DMS53 (cell line): ENCODE results near the gene CLSTN2.

Experiments
- DNase-seq: peaks from one replicate; lab custom pipeline; 2025; lab: John Stamatoyannopoulos, UW

Gene CLSTN2

GRCh38 chr3:140424211-140424610 is 489.2 kb downstream of the CLSTN2 start:
- DNase-seq: no peak

GRCh38 chr3:140424726-140425125 is 489.7 kb downstream of the CLSTN2 start:
- DNase-seq: no peak

- DNase-seq: no peak
These were observed 492.8 kb downstream of the CLSTN2 start for GRCh38 chr3:140427786-140428185.

- DNase-seq: no peak
These were observed 493.4 kb downstream of the CLSTN2 start for GRCh38 chr3:140428380-140428779.

GRCh38 chr3:140429791-140430190 is 494.8 kb downstream of the CLSTN2 start:
- no peak for DNase-seq

GRCh38 chr3:140430494-140430893 is 495.5 kb downstream of the CLSTN2 start:
- no peak for DNase-seq

GRCh38 chr3:140432229-140432669 is 497.3 kb downstream of the CLSTN2 start:
- no peak for DNase-seq

GRCh38 chr3:140433431-140433830 is 498.4 kb downstream of the CLSTN2 start:
- DNase-seq: no peak

- DNase-seq: no peak
These were observed 499.4 kb downstream of the CLSTN2 start for GRCh38 chr3:140434261-140434905.

GRCh38 chr3:140436421-140436820 is 501.4 kb downstream of the CLSTN2 start:
- DNase-seq: no peak

GRCh38 chr3:140438736-140439470 is 503.9 kb downstream of the CLSTN2 start:
- DNase-seq: no peak

- no peak for DNase-seq
These were observed 504.5 kb downstream of the CLSTN2 start for GRCh38 chr3:140439527-140439926.

GRCh38 chr3:140440446-140440845 is 505.5 kb downstream of the CLSTN2 start:
- DNase-seq: no peak

- DNase-seq: no peak
These were observed 506.0 kb downstream of the CLSTN2 start for GRCh38 chr3:140441006-140441405.

- no peak for DNase-seq
These were observed 507.6 kb downstream of the CLSTN2 start for GRCh38 chr3:140442621-140443020.

GRCh38 chr3:140443073-140443472 is 508.1 kb downstream of the CLSTN2 start:
- DNase-seq: no peak

- no peak for DNase-seq
These were observed 508.8 kb downstream of the CLSTN2 start for GRCh38 chr3:140443806-140444205.

- DNase-seq: no peak
These were observed 511.7 kb downstream of the CLSTN2 start for GRCh38 chr3:140446734-140447133.

- DNase-seq: no peak
These were observed 512.2 kb downstream of the CLSTN2 start for GRCh38 chr3:140447136-140447535.

- DNase-seq: no peak
These were observed 513.0 kb downstream of the CLSTN2 start for GRCh38 chr3:140448001-140448400.

GRCh38 chr3:140449413-140450256 is 514.6 kb downstream of the CLSTN2 start:
- no peak for DNase-seq

- DNase-seq: no peak
These were observed 518.8 kb downstream of the CLSTN2 start for GRCh38 chr3:140453750-140454149.
